GM21737 (cell line): ENCODE results near the gene ACTL10.
"Not testable (repeated sequence)": the region's sequence is repeated elsewhere in the genome, so short reads cannot be mapped to it uniquely, and the experiment has no call there.

Experiments used
- ATAC-seq: cut with Tn5 transposase; IDR thresholded peaks from one replicate; pipeline ENCODE4 v1.9.1; 2021; ENCODE audit warnings: mild to moderate bottlenecking, moderate library complexity; ENCODE audit not compliant: unreplicated experiment

The ACTL10 gene

DNA sequence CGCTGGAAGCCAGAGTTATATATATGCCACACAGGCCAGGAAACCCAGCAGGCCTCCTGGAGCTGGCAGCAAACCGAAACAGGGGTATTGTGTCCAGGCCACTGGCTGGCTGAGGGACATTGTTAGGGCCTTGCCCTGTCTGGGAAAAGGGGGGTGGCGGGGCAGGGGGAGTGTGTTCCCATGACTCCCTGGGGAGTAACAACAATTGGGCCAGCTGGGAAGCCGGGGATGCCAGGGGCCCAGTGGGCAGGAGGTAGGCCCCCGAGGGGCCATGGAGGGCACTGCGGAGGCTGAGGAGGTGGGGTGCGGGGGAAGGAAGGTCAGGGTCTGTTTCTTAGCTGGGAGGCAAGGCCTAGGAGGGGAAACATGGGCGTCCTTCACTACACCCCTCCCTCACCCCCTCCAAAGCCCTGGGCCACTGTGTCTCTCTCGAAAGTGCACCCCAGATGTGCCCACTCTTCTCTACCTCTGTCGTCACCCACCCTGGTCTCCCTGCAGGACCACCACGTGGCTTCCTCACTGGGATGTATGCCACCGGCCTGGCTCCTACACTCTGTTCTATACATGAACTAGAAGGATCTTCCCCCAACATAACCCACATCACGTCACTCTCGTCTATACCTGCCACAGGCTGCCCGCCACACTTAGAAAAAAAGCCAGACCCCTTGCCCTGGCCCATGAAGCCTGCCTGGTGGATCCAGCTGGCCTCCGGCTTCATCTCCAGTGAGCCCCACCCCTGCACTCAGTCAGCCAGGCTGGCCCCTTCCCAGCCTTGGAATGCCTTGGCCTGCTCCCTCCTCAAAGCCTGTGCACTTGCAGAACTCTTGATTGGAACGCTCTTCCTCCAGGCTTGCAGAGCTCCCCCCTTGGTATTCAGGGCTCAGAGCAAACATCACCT lies 27.2 kb downstream of the ACTL10 start:
- ATAC-seq: no peak

- ATAC-seq: no peak
Measured at GRCh38 chr20:33694639-33695012, 27.9 kb downstream of the ACTL10 start.

DNA sequence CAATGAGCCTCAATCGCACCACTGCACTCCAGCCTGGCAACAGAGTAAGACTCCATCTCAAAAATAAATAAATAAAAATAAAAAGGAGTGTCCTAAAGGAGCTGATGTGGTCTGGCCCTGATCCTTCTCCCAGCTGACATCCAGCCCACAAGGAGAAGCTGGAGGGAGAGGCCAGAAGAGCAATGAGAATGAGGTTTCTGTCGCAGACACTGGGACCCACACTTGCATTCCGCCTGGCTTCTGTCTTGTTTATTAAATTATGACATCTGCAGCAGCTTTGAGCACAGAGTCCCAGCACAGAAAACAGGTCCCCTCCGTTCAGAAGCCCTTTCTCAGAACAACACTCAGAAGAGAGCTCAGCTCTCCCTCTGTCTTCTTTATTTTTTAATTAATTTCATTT lies 29.7 kb downstream of the ACTL10 start:
- ATAC-seq: no peak

DNA sequence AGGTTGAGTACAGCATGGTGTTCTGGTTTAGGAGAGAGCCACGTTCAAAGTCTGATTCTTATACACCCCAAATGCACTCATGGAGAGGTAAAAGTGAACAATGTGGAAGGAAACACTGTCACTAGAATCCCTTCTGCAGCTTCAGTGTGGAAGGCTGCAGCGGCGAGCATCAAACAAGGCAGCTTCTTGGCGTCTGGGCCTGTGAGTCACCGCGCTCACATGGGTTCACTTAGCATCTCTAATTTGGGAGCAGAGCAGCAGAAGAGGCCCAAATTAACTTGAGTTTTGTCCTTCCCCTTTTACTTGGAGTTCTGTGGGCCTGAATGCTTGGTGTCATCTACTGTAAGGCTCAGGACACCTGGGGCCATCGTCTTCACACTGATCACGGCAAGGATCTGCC lies 30.4 kb downstream of the ACTL10 start:
- no peak for ATAC-seq

DNA sequence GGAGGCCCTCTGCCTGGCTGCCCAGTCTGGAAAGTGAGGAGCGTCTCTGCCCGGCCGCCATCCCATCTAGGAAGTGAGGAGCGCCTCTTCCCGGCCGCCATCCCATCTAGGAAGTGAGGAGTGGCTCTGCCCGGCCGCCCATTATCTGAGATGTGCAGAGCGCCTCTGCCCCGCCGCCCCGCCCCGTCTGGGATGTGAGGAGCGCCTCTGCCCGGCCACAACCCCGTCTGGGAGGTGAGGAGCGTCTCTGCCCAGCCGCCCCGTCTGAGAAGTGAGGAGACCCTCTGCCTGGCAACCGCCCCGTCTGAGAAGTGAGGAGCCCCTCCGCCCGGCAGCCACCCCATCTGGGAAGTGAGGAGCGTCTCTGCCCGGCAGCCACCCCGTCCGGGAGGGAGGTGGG lies 32.2 kb downstream of the ACTL10 start:
- not testable (repeated sequence) for ATAC-seq

DNA sequence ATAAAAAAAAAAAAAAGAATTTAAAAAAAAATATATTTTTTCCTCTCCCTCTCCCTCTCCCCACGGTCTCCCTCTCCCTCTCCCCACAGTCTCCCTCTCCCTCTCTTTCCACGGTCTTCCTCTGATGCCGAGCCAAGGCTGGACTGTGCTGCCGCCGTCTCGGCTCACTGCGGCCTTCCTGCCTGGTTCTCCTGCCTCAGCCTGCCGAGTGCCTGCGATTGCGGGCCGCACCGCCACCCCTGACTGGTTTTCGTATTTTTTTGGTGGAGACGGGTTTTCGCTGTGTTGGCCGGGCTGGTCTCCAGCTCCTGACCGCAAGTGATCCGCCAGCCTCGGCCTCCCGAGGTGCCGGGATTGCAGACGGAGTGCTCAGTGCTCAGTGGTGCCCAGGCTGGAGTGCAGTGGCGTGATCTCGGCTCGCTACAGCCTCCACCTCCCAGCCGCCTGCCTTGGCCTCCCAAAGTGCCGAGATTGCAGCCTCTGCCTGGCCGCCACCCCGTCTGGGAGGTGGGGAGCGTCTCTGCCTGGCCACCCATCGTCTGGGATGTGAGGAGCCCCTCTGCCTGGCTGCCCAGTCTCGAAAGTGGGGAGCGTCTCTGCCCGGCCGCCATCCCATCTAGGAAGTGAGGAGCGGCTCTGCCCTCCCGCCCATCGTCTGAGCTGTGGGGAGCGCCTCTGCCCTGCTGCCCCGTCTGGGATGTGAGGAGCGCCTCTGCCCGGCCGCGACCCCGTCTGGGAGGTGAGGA lies 34.1 kb downstream of the ACTL10 start:
- ATAC-seq: not testable (repeated sequence)

DNA sequence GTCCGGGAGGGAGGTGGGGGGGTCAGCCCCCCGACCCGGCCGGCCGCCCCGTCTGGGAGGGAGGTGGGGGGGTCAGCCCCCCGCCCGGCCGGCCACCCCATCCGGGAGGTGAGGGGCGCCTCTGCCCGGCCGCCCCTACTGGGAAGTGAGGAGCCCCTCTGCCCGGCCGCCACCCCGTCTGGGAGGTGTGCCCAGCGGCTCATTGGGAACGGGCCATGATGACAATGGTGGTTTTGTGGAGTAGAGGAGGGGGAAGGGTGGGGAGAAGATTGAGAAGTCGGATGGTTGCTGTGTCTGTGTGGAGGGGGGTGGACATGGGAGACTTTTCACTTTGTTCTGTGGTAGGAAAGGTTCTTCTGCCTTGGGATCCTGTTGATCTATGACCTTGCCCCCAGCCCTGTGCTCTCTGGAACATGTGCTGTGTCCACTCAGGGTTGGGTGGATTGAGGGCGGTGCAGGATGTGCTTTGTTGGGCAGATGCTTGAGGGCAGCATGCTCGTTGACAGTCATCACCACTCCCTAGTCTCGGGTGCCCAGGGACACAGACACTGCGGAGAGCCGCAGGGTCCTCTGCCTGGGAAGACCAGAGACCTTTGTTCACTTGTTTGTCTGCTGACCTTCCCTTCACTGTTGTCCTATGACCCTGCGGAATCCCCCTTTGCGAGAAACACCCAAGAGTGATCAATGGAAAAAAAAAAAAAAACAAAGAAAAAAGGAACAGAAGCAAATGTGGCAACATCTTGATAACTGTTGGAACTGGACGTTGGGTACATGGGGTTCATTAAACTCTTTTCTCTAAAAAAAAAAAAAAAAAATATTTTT lies 35.1 kb downstream of the ACTL10 start:
- ATAC-seq: no peak

DNA sequence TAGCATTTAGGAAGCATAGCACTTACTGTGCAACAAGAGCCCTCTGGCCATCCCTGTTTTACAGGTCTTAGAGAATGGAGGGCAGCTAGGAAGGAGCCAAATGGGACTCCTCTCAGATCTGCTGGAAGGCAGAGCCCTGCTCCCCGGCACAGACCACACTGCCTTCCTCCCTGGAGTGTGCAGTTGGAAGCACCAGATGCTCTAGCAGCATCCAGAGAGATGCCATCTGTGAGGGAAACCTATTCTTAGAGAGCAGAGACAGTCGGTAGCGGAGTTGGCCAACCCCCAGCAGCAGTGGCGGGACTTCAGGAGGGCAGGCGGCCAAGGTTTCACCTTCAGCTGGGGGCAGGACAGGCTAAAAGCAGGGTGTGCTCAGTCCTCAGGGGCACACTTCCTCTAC lies 36.1 kb downstream of the ACTL10 start:
- no peak for ATAC-seq

DNA sequence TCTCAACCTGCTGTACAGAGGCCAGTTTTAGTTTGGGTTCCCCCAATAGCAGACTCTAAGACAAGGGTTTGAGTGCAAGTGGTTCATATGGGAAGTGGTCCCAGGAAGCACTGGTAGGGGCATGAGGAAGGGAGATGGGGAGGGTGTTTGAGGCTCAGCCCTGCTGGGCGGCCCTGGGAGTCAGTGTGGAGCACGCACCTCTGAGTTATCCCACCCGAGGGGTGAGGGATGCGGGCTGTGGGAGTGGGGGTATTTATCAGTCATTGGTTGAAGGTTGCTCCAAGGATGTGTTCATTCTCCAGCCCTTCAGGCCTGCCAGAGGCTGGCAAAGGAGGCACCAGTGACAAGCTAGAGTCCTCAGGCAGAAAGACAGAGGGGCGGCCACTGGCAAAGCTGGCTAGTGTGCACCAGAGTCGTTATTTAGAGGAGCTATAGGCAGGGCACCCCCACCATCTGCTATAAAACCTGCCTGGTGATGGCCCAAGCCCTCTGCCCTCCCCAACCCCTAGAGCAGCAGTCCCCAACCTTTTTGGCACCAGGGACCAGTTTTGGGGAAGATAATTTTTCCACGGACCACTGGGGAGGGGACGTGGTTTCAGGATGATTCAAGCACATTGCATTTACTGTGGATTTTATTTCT lies 36.9 kb downstream of the ACTL10 start:
- ATAC-seq: no peak

DNA sequence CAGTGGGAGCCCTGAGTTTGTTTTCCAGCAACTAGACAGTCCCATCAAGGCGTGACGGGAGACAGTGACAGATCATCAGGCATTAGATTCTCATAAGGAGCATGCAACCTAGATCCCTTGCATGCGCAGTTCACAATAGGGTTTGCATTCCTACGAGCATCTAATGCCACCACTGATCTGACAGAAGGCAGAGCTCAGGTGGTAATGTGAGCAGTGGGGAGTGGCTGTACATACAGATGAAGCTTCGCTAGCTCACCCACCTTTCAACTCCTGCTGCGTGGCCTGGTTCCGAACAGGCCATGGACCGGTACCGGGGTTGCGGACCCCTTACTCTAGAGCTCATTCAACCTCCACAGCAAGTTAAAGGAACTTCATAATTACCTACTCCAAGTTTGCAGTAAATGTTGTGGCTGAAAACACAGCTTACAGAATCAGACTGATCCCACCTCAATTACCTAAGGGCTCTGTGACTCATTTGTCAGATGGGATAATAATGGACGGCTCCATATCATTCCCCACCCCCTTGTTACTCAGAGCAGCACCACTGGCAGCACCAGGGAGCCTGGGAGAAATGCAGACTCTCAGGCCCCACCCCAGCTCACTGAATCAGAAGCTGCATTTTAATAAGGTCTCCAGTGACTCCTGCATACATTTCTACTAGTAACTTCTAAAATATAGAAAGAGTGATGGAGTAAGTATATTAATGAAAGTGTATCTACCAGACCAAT lies 37.6 kb downstream of the ACTL10 start:
- ATAC-seq: no peak

DNA sequence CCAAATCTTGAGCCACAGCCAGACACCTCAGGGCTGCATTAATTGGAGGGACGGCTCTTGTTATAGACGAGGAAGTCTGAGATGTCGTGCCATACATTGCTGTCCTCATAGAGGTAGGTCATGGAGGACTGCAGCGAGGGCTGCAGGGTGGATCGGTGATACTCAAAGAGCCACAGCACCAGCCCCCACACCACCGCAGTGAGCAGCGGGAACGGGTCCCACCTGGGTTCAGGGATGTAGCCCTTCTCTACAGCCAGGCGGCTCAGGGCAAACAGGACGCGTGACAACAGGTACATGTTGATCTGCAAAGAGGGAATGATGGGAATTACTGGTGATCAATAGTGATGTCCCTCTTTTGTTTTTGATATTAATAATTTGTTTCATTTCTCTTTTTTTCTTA lies 40.9 kb downstream of the ACTL10 start:
- ATAC-seq: no peak

GRCh38 chr20:33709398-33709797 lies 42.7 kb downstream of the ACTL10 start:
- ATAC-seq: no peak

- ATAC-seq: no peak
Measured at GRCh38 chr20:33709905-33710541, 43.3 kb downstream of the ACTL10 start.

DNA sequence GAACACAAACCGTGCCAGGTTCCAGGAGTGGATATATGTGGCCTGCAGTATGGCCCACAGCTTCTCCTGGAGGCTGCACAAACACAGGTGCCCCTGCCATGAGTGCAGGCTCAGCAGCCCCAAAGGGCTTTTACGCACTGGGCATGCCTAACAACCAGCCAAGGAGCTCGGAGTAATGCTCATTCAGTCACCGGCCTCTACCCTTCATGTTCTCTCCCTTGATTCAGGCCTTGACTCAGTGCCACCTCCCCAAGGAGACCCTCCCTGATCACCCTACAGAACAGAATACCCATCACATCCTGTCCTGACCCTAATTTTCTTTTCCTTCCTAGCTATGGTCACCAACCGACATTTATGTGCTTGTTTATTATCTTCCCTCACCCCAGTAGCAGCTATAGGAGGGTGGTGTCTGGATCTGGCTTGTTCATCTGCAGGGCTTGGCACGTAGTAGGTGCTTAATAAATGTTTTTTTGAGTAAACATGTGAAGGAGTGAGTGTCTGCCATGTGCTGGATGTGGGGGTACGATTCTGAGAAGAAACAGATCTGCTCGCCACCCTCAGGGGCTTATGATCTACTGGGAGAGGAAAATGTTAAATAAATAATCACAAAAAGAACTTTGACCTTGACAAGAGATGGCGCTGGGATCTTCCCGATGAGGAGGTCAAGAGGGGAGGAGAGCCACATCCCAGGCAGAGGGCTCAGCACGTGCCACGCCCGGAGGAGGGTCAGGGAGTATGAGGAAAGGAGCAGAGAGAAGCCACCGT lies 44.1 kb downstream of the ACTL10 start:
- no peak for ATAC-seq

- no peak for ATAC-seq
Measured at GRCh38 chr20:33711446-33711738, 44.6 kb downstream of the ACTL10 start.

- no peak for ATAC-seq
Measured at GRCh38 chr20:33713865-33714367, 47.2 kb downstream of the ACTL10 start.

DNA sequence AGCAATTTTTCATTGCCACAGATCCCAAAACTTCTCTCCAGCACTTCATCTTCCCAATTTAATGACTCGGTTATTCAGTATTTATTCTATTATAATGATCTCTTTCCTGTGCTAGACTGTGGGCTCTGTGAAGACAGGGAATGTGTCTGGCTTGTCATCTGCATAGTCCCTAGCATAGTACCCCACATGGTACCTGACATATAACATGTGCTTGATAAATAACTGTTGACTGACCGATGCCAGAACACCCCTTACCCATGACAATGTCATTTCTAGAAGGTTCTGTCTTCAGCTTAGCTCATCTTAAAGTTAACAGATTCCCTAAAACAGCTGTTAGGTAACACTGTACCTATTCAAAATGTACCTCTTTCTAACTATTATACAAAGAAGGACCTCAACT lies 49.8 kb downstream of the ACTL10 start:
- no peak for ATAC-seq
